Loucy (cell line): ENCODE measurements around the gene TMEM158.
A peak's percentile ranks its signal among the peaks of the same experiment; 100 is the strongest.

Experiments
- H2AFZ ChIP-seq: fragments of 200-600 bp; sonication (generic); 2 replicates; pipeline ENCODE4 v1.6.0; 2016; ENCODE audit warnings: antibody characterized with exemption, mild to moderate bottlenecking, low read length, moderate library complexity
- H3F3A ChIP-seq: fragments of 200-600 bp; 2 replicates; pipeline ENCODE4 v1.6.0; 2016; ENCODE audit warnings: antibody characterized with exemption, low read depth, mild to moderate bottlenecking
- H3K27me3 ChIP-seq: fragments of 200-600 bp; sonication (generic); 2 replicates; pipeline ENCODE4 v1.6.1; 2014; ENCODE audit warnings: low read length, mild to moderate bottlenecking; ENCODE audit not compliant: insufficient read depth, poor library complexity, severe bottlenecking
- H3K36me3 ChIP-seq: fragments of 200-600 bp; sonication (generic); 2 replicates; pipeline ENCODE4 v1.6.1; 2016; ENCODE audit warnings: low read length; ENCODE audit not compliant: insufficient read depth
- H3K4me1 ChIP-seq: fragments of 200-600 bp; sonication (generic); 2 replicates; pipeline ENCODE4 v1.5.1; 2014; ENCODE audit warnings: low read length, mild to moderate bottlenecking; ENCODE audit not compliant: insufficient read depth, poor library complexity, severe bottlenecking
- H3K4me2 ChIP-seq: fragments of 200-600 bp; sonication (generic); 2 replicates; pipeline ENCODE4 v1.6.0; 2014; ENCODE audit warnings: antibody characterized with exemption, low read length, low read depth, mild to moderate bottlenecking; ENCODE audit not compliant: poor library complexity, severe bottlenecking
- H3K4me3 ChIP-seq: fragments of 200-600 bp; sonication (generic); 2 replicates; pipeline ENCODE4 v1.5.1; 2014; ENCODE audit warnings: low read length, mild to moderate bottlenecking, mixed read lengths; ENCODE audit not compliant: poor library complexity, severe bottlenecking
- H3K79me2 ChIP-seq: fragments of 200-600 bp; sonication (generic); 2 replicates; pipeline ENCODE4 v1.6.1; 2014; ENCODE audit warnings: low read length; ENCODE audit not compliant: insufficient read depth
- H3K9ac ChIP-seq: fragments of 200-600 bp; sonication (generic); 2 replicates; pipeline ENCODE4 v1.6.0; 2014; ENCODE audit warnings: mild to moderate bottlenecking, low read depth, low read length, moderate library complexity; ENCODE audit not compliant: poor library complexity, severe bottlenecking
- H3K9me2 ChIP-seq: fragments of 200-600 bp; sonication (generic); replicated peaks from 2 replicates; pipeline ENCODE4 v1.6.1; 2016; ENCODE audit warnings: low read depth, low read length, mixed read lengths
- H3K9me3 ChIP-seq: fragments of 200-600 bp; sonication (generic); 2 replicates; pipeline ENCODE4 v1.6.1; 2014; ENCODE audit warnings: mild to moderate bottlenecking, antibody characterized with exemption, low read length, low read depth; ENCODE audit not compliant: insufficient read depth
- H4K20me1 ChIP-seq: fragments of 200-600 bp; sonication (generic); 2 replicates; pipeline ENCODE4 v1.6.0; 2014; ENCODE audit warnings: antibody characterized with exemption, low read length, mild to moderate bottlenecking; ENCODE audit not compliant: insufficient read depth, poor library complexity, severe bottlenecking
- CTCF ChIP-seq: fragments of 200-600 bp; sonication (generic); conservative IDR thresholded peaks from 2 replicates; pipeline ENCODE4 v1.5.1; 2014; ENCODE audit warnings: mild to moderate bottlenecking, antibody characterized with exemption, low read length
- EZH2phosphoT487 ChIP-seq: fragments of 200-600 bp; IDR thresholded peaks from 2 replicates; pipeline ENCODE4 v1.6.1; 2018; ENCODE audit warnings: antibody characterized with exemption, mild to moderate bottlenecking, moderate library complexity, borderline replicate concordance

TMEM158 gene

DNA sequence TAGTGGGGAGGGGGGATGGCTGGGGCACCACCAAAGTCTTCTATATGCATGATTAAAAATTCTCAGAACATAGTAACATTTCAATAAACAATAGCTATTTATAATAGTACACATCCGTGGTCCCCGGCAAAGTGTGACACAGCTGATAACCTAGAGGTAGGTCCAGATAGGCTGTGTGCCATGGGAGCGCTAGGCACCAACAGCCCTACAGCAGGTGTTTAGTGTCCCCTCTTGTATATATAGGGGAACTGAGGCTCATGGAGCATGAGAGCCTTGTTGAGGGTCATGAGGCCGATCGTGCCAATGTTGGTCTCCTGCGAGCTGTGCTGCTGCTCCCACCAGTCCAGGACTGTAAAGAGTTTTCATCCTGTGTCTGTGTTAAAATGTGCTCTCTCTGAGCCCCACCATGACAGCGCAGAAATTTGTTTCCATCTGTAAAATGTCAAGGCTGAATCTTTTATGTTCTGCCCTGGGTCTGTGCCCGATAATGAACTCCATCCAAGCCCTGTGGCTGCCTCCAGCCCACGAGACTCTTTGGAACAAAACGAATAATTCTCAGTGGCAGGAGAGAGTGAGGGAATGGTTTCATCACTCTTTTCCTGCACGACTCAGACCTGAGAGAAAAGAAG is 14.5 kb downstream of the TMEM158 start:
- Histone ChIP-seq H3K9me3 (no peaks in the 10 kb centered on the region), H4K20me1 (no peaks in the 10 kb centered on the region), H3K4me1 (peaks cover 20% of the 10 kb centered on the region), H3K79me2 (no peaks in the 10 kb centered on the region), H3F3A (no peaks in the 10 kb centered on the region), H3K9me2 (no peaks in the 10 kb centered on the region), H3K27me3 (no peaks in the 10 kb centered on the region), H3K4me2 (no peak overlapping the region), H3K36me3 (no peaks in the 10 kb centered on the region), H3K9ac (no peak overlapping the region), H2AFZ (no peak overlapping the region), H3K4me3 (no peak overlapping the region)
- TF ChIP-seq CTCF, result no peak
- TF ChIP-seq EZH2phosphoT487, result no peak

GRCh38 chr3:45210308-45211041 is 15.6 kb downstream of the TMEM158 start:
- Histone ChIP-seq H3K79me2 (no peaks in the 10 kb centered on the region), H3K9ac (peak overlapping the region; percentile 4), H4K20me1 (no peaks in the 10 kb centered on the region), H3K9me3 (no peaks in the 10 kb centered on the region), H3K36me3 (no peaks in the 10 kb centered on the region), H2AFZ (0 out of 2 replicates have a peak overlapping the region, but pooled peaks have one; percentile 66), H3K4me1 (peaks cover 20% of the 10 kb centered on the region), H3K9me2 (no peaks in the 10 kb centered on the region), H3F3A (no peaks in the 10 kb centered on the region), H3K4me3 (no peak overlapping the region), H3K4me2 (no peak overlapping the region), H3K27me3 (no peaks in the 10 kb centered on the region)
- no peak for TF ChIP-seq EZH2phosphoT487
- peak; percentile 96 for TF ChIP-seq CTCF

- Histone ChIP-seq H3K4me2 (no peak overlapping the region), H4K20me1 (no peaks in the 10 kb centered on the region), H3K4me3 (no peak overlapping the region), H3K27me3 (no peaks in the 10 kb centered on the region), H3K79me2 (no peaks in the 10 kb centered on the region), H3K4me1 (peaks cover 11% of the 10 kb centered on the region), H3K9me3 (no peaks in the 10 kb centered on the region), H3K9ac (no peak overlapping the region), H3K9me2 (no peaks in the 10 kb centered on the region), H3F3A (no peaks in the 10 kb centered on the region), H3K36me3 (no peaks in the 10 kb centered on the region), H2AFZ (no peak overlapping the region)
- no peak for TF ChIP-seq EZH2phosphoT487
- TF ChIP-seq CTCF, result no peak
Measured at GRCh38 chr3:45209526-45209925, 16.6 kb downstream of the TMEM158 start.
